Gastroesophageal sphincter (tissue), 4 donors: Measurements from ENCODE around the gene LY9. TPM values are rescaled to one million over a fixed set of nuclear protein-coding genes. Genes with fewer than 3 reads are reported as not detected.

ENCODE experiments used
- ATAC-seq: fragments of 150-250 bp; one replicate; pipeline ENCODE4 v1.9.1; 2016; ENCODE audit warnings: mild to moderate bottlenecking, moderate library complexity
- H3K27ac ChIP-seq, 4 donors: fragments of 200-600 bp; sonication (generic) in 3 of 4; 1 replicate in 3 of 4; 2 replicates in 1 of 4; pipeline ENCODE4 v1.5.1; 2016 to 2019
- H3K27me3 ChIP-seq: fragments of 200-600 bp; sonication (generic); one replicate; pipeline ENCODE4 v1.5.1; 2019
- H3K36me3 ChIP-seq, 2 donors: fragments of 200-600 bp; sonication (generic); one replicate each; pipeline ENCODE4 v1.5.1; 2019; ENCODE audit warnings: control low read depth in 1 of 2
- H3K4me1 ChIP-seq, 3 donors: fragments of 200-600 bp; sonication (generic); 1 replicate in 2 of 3; 2 replicates in 1 of 3; pipeline ENCODE4 v1.5.1; 2016 to 2019; ENCODE audit warnings: control low read depth in 2 of 3
- H3K4me3 ChIP-seq, 2 donors: fragments of 200-600 bp; sonication (generic); one replicate each; pipeline ENCODE4 v1.5.1; 2019; ENCODE audit warnings: mild to moderate bottlenecking in 1 of 2, moderate library complexity in 1 of 2
- H3K9me3 ChIP-seq, 3 donors: fragments of 200-600 bp; sonication (generic); one replicate each; pipeline ENCODE4 v1.5.1; 2017 to 2019; ENCODE audit warnings: control low read depth in 2 of 3
- CTCF ChIP-seq, 4 experiments: fragments of 200-600 bp in 2 of 4; fragments of 450-650 bp in 2 of 4; sonication (generic) in 1 of 4; IDR thresholded peaks; one replicate each; pipeline ENCODE4 v1.5.1; 2017 to 2019; ENCODE audit warnings: antibody characterized with exemption in 4 of 4, mild to moderate bottlenecking in 2 of 4, moderate library complexity in 2 of 4
- EP300 ChIP-seq: sonication (generic); formaldehyde crosslinking; IDR thresholded peaks from one replicate; pipeline ENCODE4 v1.6.1; 2017; ENCODE audit warnings: antibody characterized with exemption, mild to moderate bottlenecking
- POLR2A ChIP-seq, 2 donors: fragments of 450-650 bp; IDR thresholded peaks; one replicate each; pipeline ENCODE4 v1.6.1; 2017; ENCODE audit warnings: antibody characterized with exemption in 2 of 2, mild to moderate bottlenecking in 2 of 2, moderate library complexity in 1 of 2
- POLR2AphosphoS5 ChIP-seq: sonication (generic); formaldehyde crosslinking; IDR thresholded peaks from one replicate; pipeline ENCODE4 v1.6.1; 2017; ENCODE audit warnings: antibody characterized with exemption
- WGBS, 2 donors: methylation state at CpG; one replicate each; pipeline ENCODE4 v1.1.5; 2018; ENCODE audit warnings: low coverage in 1 of 2; 5-methylcytosine and 5-hydroxymethylcytosine counted together
- total RNA-seq, 4 donors: library from RNA; depleted of rRNA; stranded (reverse); fragments of >200 nt; gene quantifications; one replicate each; pipeline ENCODE4 v1.1.0, GENCODE V29; 2016

LY9 gene
- total RNA-seq, 4 donors from 2014 or later: 0.27 to 2.4 (median 0.62) TPM; not detected in 1

- H3K4me1 ChIP-seq: no peaks in the 10 kb centered on the region
- no peak overlapping the region for H3K27ac ChIP-seq
- 0 to 47% methylated on average over 1 to 6 of the region's 9 CpGs for WGBS, 2 donors
- no peak for ATAC-seq
- H3K27me3 ChIP-seq: peaks cover 39% of the 10 kb centered on the region
- H3K4me3 ChIP-seq: no peak overlapping the region
- H3K36me3 ChIP-seq: no peaks in the 10 kb centered on the region
- no peak for TF ChIP-seq CTCF (IDR thresholded peaks at IDR 0.05)
- no peaks in the 10 kb centered on the region for H3K9me3 ChIP-seq
Measured at GRCh38 chr1:160818207-160818937, 22.4 kb downstream of the LY9 start.

- Histone ChIP-seq H3K9me3 (no peaks in the 10 kb centered on the region), H3K4me3 (no peak overlapping the region), H3K27me3 (peaks cover 33% of the 10 kb centered on the region), H3K36me3 (no peaks in the 10 kb centered on the region), H3K4me1 (no peaks in the 10 kb centered on the region), H3K27ac (no peak overlapping the region)
- no peak for ATAC-seq
- 17 to 100% methylated on average over 1 of the region's 3 CpGs for WGBS, 2 donors
- TF ChIP-seq POLR2AphosphoS5: no peak
Measured at GRCh38 chr1:160819186-160819585, 23.2 kb downstream of the LY9 start.

- Histone ChIP-seq H3K27ac (no peak overlapping the region), H3K4me1 (no peaks in the 10 kb centered on the region), H3K4me3 (no peak overlapping the region), H3K27me3 (peaks cover 20% of the 10 kb centered on the region), H3K36me3 (no peaks in the 10 kb centered on the region), H3K9me3 (no peaks in the 10 kb centered on the region)
- no peak for ATAC-seq
- WGBS, 2 donors: 63 to 69% methylated on average over 7 to 8 of the region's 8 CpGs
- TF ChIP-seq POLR2A (IDR thresholded peaks at IDR 0.05) (no peak), CTCF (IDR thresholded peaks at IDR 0.05) (no peak), POLR2AphosphoS5 (no peak), EP300 (no peak)
Measured at GRCh38 chr1:160821627-160822026, 25.7 kb downstream of the LY9 start.

- no peaks in the 10 kb centered on the region for H3K9me3 ChIP-seq
- H3K4me3 ChIP-seq: no peak overlapping the region
- WGBS, 2 donors: 67 to 85% methylated on average over 2 of the region's 3 CpGs
- H3K4me1 ChIP-seq: no peaks in the 10 kb centered on the region
- ATAC-seq: no peak
- H3K36me3 ChIP-seq: no peaks in the 10 kb centered on the region
- H3K27me3 ChIP-seq: peaks cover 9% of the 10 kb centered on the region
- no peak overlapping the region for H3K27ac ChIP-seq
- TF ChIP-seq CTCF (IDR thresholded peaks at IDR 0.05) (no peak), EP300 (no peak), POLR2A (IDR thresholded peaks at IDR 0.05) (no peak), POLR2AphosphoS5 (no peak)
Measured at GRCh38 chr1:160823296-160823695, 27.3 kb downstream of the LY9 start.

- no peak overlapping the region for H3K4me3 ChIP-seq
- WGBS, 2 donors: 91% methylated on average over 1 of the region's 1 CpG; no CpG with 5 or more reads in 1 of the 2 donors
- H3K27me3 ChIP-seq: no peaks in the 10 kb centered on the region
- no peak overlapping the region for H3K27ac ChIP-seq
- H3K9me3 ChIP-seq: no peaks in the 10 kb centered on the region
- TF ChIP-seq POLR2A (IDR thresholded peaks at IDR 0.05) (no peak), EP300 (no peak), POLR2AphosphoS5 (no peak), CTCF (IDR thresholded peaks at IDR 0.05) (no peak)
- no peaks in the 10 kb centered on the region for H3K36me3 ChIP-seq
- no peak for ATAC-seq
- no peaks in the 10 kb centered on the region for H3K4me1 ChIP-seq
Measured at GRCh38 chr1:160826546-160826945, 30.6 kb downstream of the LY9 start.
